ENCODE results near the gene BPTF.
"Not testable (repeated sequence)": the region's sequence is repeated elsewhere in the genome, so short reads cannot be mapped to it uniquely, and the experiment has no call there.

The BPTF gene

GRCh38 chr17:68018493-68018892, 193.2 kb downstream of the BPTF start:
- not testable (repeated sequence) for DNase-seq

GRCh38 chr17:68019336-68019674, 194.0 kb downstream of the BPTF start:
- DNase-seq = no peak

- DNase-seq = peak; percentile 76
These were observed 194.5 kb downstream of the BPTF start for GRCh38 chr17:68019675-68020408.

- DNase-seq = peak; percentile 40
These were observed 195.1 kb downstream of the BPTF start for GRCh38 chr17:68020409-68020756.

- DNase-seq = not testable (repeated sequence)
These were observed 195.5 kb downstream of the BPTF start for GRCh38 chr17:68020791-68021190.

- DNase-seq = no peak
These were observed 196.7 kb downstream of the BPTF start for GRCh38 chr17:68021963-68022362.

- DNase-seq = not testable (repeated sequence)
These were observed 197.2 kb downstream of the BPTF start for GRCh38 chr17:68022547-68022946.

GRCh38 chr17:68029512-68030215, 204.4 kb downstream of the BPTF start:
- no peak for DNase-seq

Measured in NCI-H2171 (cell line).